Medulla oblongata (tissue), 1 donor: ENCODE results near the gene AADACL2.
"Not testable (repeated sequence)": the region's sequence is repeated elsewhere in the genome, so short reads cannot be mapped to it uniquely, and the experiment has no call there.

Experiments used
- DNase-seq: peaks from one replicate; pipeline ENCODE4 v3.0.0-alpha.2; 2015; ENCODE audit errors: extremely low spot score

The AADACL2 gene

GRCh38 chr3:151765685-151766084 lies 32.0 kb downstream of the AADACL2 start:
- DNase-seq, result no peak

- no peak for DNase-seq
These were observed 32.7 kb downstream of the AADACL2 start for GRCh38 chr3:151766454-151766853.

- no peak for DNase-seq
These were observed 34.7 kb downstream of the AADACL2 start for GRCh38 chr3:151768393-151768930.

GRCh38 chr3:151769175-151769574 lies 35.4 kb downstream of the AADACL2 start:
- DNase-seq, result no peak

GRCh38 chr3:151770956-151771355 lies 37.2 kb downstream of the AADACL2 start:
- DNase-seq, result peak; percentile 7

- DNase-seq, result no peak
These were observed 39.2 kb downstream of the AADACL2 start for GRCh38 chr3:151772825-151773480.

GRCh38 chr3:151774235-151774634 lies 40.5 kb downstream of the AADACL2 start:
- no peak for DNase-seq

- no peak for DNase-seq
These were observed 41.2 kb downstream of the AADACL2 start for GRCh38 chr3:151774910-151775309.

GRCh38 chr3:151775314-151776258 lies 41.9 kb downstream of the AADACL2 start:
- DNase-seq, result no peak

GRCh38 chr3:151776259-151776740 lies 42.6 kb downstream of the AADACL2 start:
- DNase-seq, result no peak

GRCh38 chr3:151777880-151778279 lies 44.2 kb downstream of the AADACL2 start:
- no peak for DNase-seq

GRCh38 chr3:151787626-151788025 lies 53.9 kb downstream of the AADACL2 start:
- no peak for DNase-seq

- DNase-seq, result no peak
These were observed 54.7 kb downstream of the AADACL2 start for GRCh38 chr3:151788401-151788800.

GRCh38 chr3:151789853-151790463 lies 56.2 kb downstream of the AADACL2 start:
- DNase-seq, result no peak

- DNase-seq, result not testable (repeated sequence)
These were observed 57.0 kb downstream of the AADACL2 start for GRCh38 chr3:151790763-151791162.

- DNase-seq, result no peak
These were observed 58.7 kb downstream of the AADACL2 start for GRCh38 chr3:151792411-151792810.

GRCh38 chr3:151793636-151794035 lies 59.9 kb downstream of the AADACL2 start:
- no peak for DNase-seq

GRCh38 chr3:151794080-151794479 lies 60.4 kb downstream of the AADACL2 start:
- no peak for DNase-seq

- no peak for DNase-seq
These were observed 61.5 kb downstream of the AADACL2 start for GRCh38 chr3:151795276-151795675.

- no peak for DNase-seq
These were observed 62.5 kb downstream of the AADACL2 start for GRCh38 chr3:151796105-151796680.

- no peak for DNase-seq
These were observed 64.7 kb downstream of the AADACL2 start for GRCh38 chr3:151798466-151798865.

GRCh38 chr3:151800431-151800830 lies 66.7 kb downstream of the AADACL2 start:
- no peak for DNase-seq
